SK-N-MC (cell line): ENCODE measurements around the gene DGLUCY.

Source experiments
- EZH2 ChIP-seq: fragments of 200-600 bp; sonication (generic); IDR thresholded peaks from one replicate; pipeline ENCODE4 v1.6.1; 2017; ENCODE audit warnings: antibody characterized with exemption
- FOXP2 ChIP-seq: optimal IDR thresholded peaks from 2 replicates; pipeline ENCODE3; 2011; ENCODE audit warnings: mild to moderate bottlenecking, moderate library complexity; ENCODE audit not compliant: insufficient read depth; ENCODE audit errors: extremely low read length, control extremely low read depth
- POLR2AphosphoS5 ChIP-seq: IDR thresholded peaks from 2 replicates; pipeline ENCODE4 v1.6.1; 2012; ENCODE audit warnings: mild to moderate bottlenecking, low read depth, low read length, borderline replicate concordance

DNA sequence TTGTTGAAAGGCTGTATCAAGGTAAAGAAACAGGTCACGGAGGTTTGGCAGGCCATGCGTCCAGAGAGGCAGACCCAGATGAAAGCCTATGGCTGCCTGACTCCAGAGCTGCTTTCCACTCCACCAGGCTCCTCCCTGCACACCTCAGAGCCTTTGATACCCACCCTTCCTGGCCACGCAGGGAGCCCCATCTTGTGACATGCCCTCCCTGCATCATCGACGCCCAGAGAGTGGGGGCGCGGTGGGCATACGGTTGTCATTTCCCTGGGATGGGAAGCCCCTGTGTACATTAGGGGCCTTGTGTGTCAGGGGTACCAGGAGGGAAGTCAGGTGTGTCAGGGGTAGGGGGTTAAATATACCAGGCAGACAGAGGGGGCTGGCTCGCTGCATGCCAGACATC is 160.9 kb downstream of the DGLUCY start:
- TF ChIP-seq EZH2 (no peak), POLR2AphosphoS5 (no peak), FOXP2 (no peak)
